Thoracic aorta (tissue), 2 donors: ENCODE measurements around the gene FAM193A. TPM values are rescaled to one million over a fixed set of nuclear protein-coding genes. Genes with fewer than 3 reads are reported as not detected.
A peak's percentile ranks its signal among the peaks of the same experiment; 100 is the strongest.

Experiments
- ATAC-seq: fragments of 150-250 bp; one replicate; pipeline ENCODE4 v1.8.0; 2017; ENCODE audit warnings: low read depth; ENCODE audit not compliant: insufficient number of reproducible peaks, low FRiP score
- DNase-seq: peaks from one replicate; pipeline ENCODE4 v3.0.0-alpha.2; 2020; ENCODE audit warnings: low spot score
- H3K27ac ChIP-seq, 2 donors: fragments of 200-600 bp; sonication (generic); 1 replicate in 1 of 2; 2 replicates in 1 of 2; pipeline ENCODE4 v1.5.1; 2016; ENCODE audit warnings: mild to moderate bottlenecking in 2 of 2, moderate library complexity in 2 of 2
- H3K27me3 ChIP-seq: fragments of 200-600 bp; sonication (generic); replicated peaks from 2 replicates; pipeline ENCODE4 v1.6.0; 2016; ENCODE audit warnings: mild to moderate bottlenecking; ENCODE audit not compliant: insufficient read depth
- H3K36me3 ChIP-seq: fragments of 200-600 bp; sonication (generic); one replicate; pipeline ENCODE4 v1.5.1; 2016
- H3K4me1 ChIP-seq, 2 donors: fragments of 200-600 bp; sonication (generic); 1 replicate in 1 of 2; 2 replicates in 1 of 2; pipeline versions ENCODE4 v1.5.1 to v1.6.0; 2016; ENCODE audit warnings: low read depth in 2 of 2, mild to moderate bottlenecking in 1 of 2; ENCODE audit not compliant: control insufficient read depth in 1 of 2
- H3K4me3 ChIP-seq: fragments of 200-600 bp; sonication (generic); 2 replicates; pipeline ENCODE4 v1.5.1; 2016; ENCODE audit warnings: mild to moderate bottlenecking
- H3K9me3 ChIP-seq: fragments of 200-600 bp; sonication (generic); 2 replicates; pipeline ENCODE4 v1.5.1; 2016
- total RNA-seq, 2 donors: library from RNA; depleted of rRNA; stranded (reverse); fragments of >200 nt; gene quantifications; one replicate each; pipeline versions ENCODE4 v1.1.0 to v1.2.3, GENCODE V29; 2016
- TF ChIP-seq, protein P1 (sequence below): fragments of 200-600 bp; sonication (generic); IDR thresholded peaks from one replicate; pipeline ENCODE4 v1.5.1; 2019; ENCODE audit warnings: antibody characterized with exemption

The FAM193A gene, protein sequence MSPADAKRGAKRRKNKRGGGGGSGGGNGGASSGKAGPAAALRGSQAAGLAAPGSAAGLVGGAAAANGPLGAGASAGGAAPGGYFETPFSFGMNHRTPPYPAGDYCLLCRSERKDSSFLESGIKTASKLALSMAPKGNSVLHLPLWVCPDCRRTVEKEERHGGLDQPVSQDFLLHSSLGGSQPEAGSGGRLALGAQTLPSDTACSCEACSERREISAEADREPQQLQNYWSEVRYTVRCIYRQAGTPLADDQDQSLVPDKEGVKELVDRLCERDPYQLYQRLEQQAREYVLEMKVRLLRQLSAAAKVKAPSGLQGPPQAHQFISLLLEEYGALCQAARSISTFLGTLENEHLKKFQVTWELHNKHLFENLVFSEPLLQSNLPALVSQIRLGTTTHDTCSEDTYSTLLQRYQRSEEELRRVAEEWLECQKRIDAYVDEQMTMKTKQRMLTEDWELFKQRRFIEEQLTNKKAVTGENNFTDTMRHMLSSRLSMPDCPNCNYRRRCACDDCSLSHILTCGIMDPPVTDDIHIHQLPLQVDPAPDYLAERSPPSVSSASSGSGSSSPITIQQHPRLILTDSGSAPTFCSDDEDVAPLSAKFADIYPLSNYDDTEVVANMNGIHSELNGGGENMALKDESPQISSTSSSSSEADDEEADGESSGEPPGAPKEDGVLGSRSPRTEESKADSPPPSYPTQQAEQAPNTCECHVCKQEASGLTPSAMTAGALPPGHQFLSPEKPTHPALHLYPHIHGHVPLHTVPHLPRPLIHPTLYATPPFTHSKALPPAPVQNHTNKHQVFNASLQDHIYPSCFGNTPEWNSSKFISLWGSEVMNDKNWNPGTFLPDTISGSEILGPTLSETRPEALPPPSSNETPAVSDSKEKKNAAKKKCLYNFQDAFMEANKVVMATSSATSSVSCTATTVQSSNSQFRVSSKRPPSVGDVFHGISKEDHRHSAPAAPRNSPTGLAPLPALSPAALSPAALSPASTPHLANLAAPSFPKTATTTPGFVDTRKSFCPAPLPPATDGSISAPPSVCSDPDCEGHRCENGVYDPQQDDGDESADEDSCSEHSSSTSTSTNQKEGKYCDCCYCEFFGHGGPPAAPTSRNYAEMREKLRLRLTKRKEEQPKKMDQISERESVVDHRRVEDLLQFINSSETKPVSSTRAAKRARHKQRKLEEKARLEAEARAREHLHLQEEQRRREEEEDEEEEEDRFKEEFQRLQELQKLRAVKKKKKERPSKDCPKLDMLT (N-terminal part only)
- total RNA-seq: 10 to 100 TPM; 22.3 to 42.9 TPM

DNA sequence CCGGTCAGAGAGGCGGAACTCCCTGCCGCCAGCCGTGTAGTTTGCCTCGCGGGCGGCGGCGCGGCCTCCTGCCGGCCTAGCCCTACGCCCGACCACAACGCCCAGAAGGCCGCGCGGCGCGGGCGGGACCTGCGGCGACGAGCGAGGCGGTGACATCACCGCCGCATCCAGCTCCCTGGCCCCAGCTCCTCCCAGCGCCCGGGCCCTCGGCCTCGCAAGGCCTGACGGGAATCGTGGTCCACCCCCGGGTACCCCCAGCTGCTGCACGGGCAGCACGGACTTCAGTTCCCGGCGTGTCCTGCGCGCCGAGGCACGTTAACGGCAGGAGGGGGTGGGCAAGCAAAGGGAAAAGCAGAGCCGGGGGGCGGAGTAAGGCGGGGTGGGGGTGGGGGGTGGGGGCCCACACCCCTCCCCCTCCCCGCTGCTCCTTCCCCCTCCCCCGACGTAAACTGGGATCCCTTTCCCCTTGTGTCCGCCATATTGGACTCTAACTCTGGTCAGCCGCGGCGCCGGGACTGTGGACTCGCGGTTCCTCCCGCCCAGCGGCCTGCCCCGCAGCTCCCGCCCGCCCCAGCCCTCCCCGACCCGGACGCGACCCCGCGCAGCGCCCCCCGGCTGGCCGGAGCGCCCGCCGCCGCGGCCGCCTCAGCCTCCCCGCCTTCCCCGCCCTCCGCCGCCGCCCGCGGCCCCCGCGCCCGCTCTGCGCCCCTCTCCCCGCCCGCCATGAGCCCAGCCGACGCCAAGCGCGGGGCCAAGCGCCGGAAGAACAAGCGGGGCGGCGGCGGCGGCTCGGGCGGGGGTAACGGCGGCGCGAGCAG, at the start of gene FAM193A:
Gene FAM193A, plus strand, starts transcription at position 455 of the 818 bp plus-strand sequence. Its CDS starts 269 bp downstream, at position 724.
- TF ChIP-seq, protein P1, sequence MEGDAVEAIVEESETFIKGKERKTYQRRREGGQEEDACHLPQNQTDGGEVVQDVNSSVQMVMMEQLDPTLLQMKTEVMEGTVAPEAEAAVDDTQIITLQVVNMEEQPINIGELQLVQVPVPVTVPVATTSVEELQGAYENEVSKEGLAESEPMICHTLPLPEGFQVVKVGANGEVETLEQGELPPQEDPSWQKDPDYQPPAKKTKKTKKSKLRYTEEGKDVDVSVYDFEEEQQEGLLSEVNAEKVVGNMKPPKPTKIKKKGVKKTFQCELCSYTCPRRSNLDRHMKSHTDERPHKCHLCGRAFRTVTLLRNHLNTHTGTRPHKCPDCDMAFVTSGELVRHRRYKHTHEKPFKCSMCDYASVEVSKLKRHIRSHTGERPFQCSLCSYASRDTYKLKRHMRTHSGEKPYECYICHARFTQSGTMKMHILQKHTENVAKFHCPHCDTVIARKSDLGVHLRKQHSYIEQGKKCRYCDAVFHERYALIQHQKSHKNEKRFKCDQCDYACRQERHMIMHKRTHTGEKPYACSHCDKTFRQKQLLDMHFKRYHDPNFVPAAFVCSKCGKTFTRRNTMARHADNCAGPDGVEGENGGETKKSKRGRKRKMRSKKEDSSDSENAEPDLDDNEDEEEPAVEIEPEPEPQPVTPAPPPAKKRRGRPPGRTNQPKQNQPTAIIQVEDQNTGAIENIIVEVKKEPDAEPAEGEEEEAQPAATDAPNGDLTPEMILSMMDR: no peak
- Histone ChIP-seq H3K36me3 (no peaks in the 10 kb centered on the region), H3K4me1 (peaks cover 13 to 34% of the 10 kb centered on the region in 2 donors), H3K4me3 (peak within 1 kb of the TSS; percentile 97), H3K27ac (peak within 1 kb of the TSS; percentile 77 to 91), H3K27me3 (no peaks in the 10 kb centered on the region), H3K9me3 (no peaks in the 10 kb centered on the region)
- DNase-seq (peak; percentile 96), ATAC-seq (peak; percentile 90)

DNA sequence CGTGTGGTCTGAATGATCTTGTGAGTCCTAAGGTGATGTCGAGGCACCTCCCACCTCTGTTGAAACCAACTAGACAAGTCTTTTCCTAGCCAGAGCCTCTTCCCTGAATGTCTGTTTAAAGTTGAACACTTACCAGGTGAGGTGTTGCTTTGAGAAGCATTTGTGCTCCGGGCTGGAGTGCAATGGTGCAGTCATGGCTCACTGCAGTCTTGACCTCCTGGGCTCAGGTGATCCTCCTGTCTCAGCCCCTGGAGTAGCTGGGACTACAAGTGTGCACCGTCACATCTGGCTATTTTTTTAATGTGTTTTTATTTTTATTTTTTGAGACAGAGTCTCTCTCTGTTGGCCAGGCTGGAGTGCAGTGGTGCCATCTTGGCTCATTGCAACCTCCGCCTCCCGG, 49.5 kb upstream of the FAM193A start:
- Histone ChIP-seq H3K36me3 (peaks cover 15% of the 10 kb centered on the region), H3K4me1 (peaks cover 31 to 46% of the 10 kb centered on the region in 2 donors), H3K27me3 (no peaks in the 10 kb centered on the region), H3K4me3 (no peak overlapping the region), H3K9me3 (no peaks in the 10 kb centered on the region), H3K27ac (no peak overlapping the region)
- TF ChIP-seq, protein P1: no peak
- ATAC-seq: no peak
- no peak for DNase-seq

DNA sequence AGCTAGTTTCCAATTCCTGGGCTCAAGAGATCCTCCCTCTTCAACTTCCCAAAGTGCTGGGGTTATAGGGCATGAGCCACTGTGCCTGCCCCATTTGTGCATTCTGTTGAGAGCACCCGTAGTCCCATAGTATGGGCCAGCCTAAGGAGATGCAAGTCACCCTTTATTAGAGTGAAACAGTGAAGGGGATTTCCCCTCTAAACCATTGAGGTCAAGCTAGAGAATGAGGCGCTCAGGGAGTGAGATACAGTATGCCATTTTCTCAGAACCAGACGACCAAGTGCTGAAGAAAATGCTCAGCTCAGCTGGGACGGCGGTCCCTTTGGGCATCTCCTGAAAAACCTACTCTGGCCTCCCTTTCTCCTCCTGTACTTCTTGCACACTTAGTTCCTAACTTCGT, 48.8 kb upstream of the FAM193A start:
- ATAC-seq: no peak
- Histone ChIP-seq H3K27me3 (no peaks in the 10 kb centered on the region), H3K36me3 (peaks cover 20% of the 10 kb centered on the region), H3K27ac (no peak overlapping the region), H3K4me1 (peaks cover 25 to 39% of the 10 kb centered on the region in 2 donors), H3K4me3 (no peak overlapping the region), H3K9me3 (no peaks in the 10 kb centered on the region)
- TF ChIP-seq, protein P1: no peak
- no peak for DNase-seq

- no peaks in the 10 kb centered on the region for H3K27me3 ChIP-seq
- H3K4me1 ChIP-seq: peaks cover 15 to 29% of the 10 kb centered on the region in 2 donors
- TF ChIP-seq, protein P1: no peak
- H3K36me3 ChIP-seq: peaks cover 28% of the 10 kb centered on the region
- no peak for DNase-seq
- H3K4me3 ChIP-seq: no peak overlapping the region
- no peak overlapping the region for H3K27ac ChIP-seq
- ATAC-seq: no peak
- peaks cover 4% of the 10 kb centered on the region for H3K9me3 ChIP-seq
Observed at GRCh38 chr4:2489081-2489805, 47.2 kb upstream of the FAM193A start.
